GM12878 (cell line): ENCODE data around the gene UBE2L5. TPM values are rescaled to one million over a fixed set of nuclear protein-coding genes. Genes with fewer than 3 reads are reported as not detected.
A peak's percentile ranks its signal among the peaks of the same experiment; 100 is the strongest.

ENCODE experiments used
- ASH2L ChIP-seq: fragments of 300-600, 200-600 bp; sonication (generic); IDR thresholded peaks from 2 replicates; pipeline ENCODE4 v1.6.1; 2017; ENCODE audit warnings: low read depth, mild to moderate bottlenecking, borderline replicate concordance
- BRCA1 ChIP-seq: IDR thresholded peaks from 2 replicates; pipeline ENCODE4 v1.6.1; 2011; ENCODE audit warnings: low read depth, low read length, improper control_type of control experiment
- CHD4 ChIP-seq: fragments of 200-600 bp; sonication (generic); IDR thresholded peaks from 2 replicates; pipeline ENCODE4 v1.6.1; 2016; ENCODE audit warnings: mild to moderate bottlenecking
- EP300 ChIP-seq, 2 experiments: fragments of 150-350 bp in 1 of 2; IDR thresholded peaks; 2 replicates each; pipeline ENCODE4 v1.6.1; 2011 to 2012; ENCODE audit warnings: low read depth in 2 of 2, low read length in 2 of 2, borderline replicate concordance in 1 of 2, improper control_type of control experiment in 1 of 2, inconsistent platforms in 1 of 2; ENCODE audit not compliant: control insufficient read depth in 1 of 2
- EZH2 ChIP-seq: IDR thresholded peaks from 2 replicates; pipeline ENCODE4 v1.6.1; 2012; ENCODE audit warnings: low read depth, mild to moderate bottlenecking, control low read depth, inconsistent platforms, low read length, borderline replicate concordance; ENCODE audit not compliant: control insufficient read depth
- FOXK2 ChIP-seq: fragments of 450-650 bp; IDR thresholded peaks from 2 replicates; pipeline ENCODE4 v1.6.1; 2017; ENCODE audit warnings: mild to moderate bottlenecking, moderate library complexity
- IKZF2 ChIP-seq, 2 experiments: fragments of 450-650 bp; IDR thresholded peaks; 2 replicates each; pipeline ENCODE4 v1.6.1; 2017; ENCODE audit warnings: mild to moderate bottlenecking in 2 of 2, moderate library complexity in 2 of 2
- JUNB ChIP-seq: IDR thresholded peaks from 2 replicates; pipeline ENCODE4 v1.6.1; 2016; ENCODE audit warnings: antibody characterized with exemption, mild to moderate bottlenecking
- MTA2 ChIP-seq: fragments of 450-650 bp; IDR thresholded peaks from 2 replicates; pipeline ENCODE4 v1.6.1; 2016; ENCODE audit warnings: low read depth, mild to moderate bottlenecking, moderate library complexity
- MXI1 ChIP-seq: fragments of 150-350 bp; IDR thresholded peaks from 2 replicates; pipeline ENCODE4 v1.6.1; 2011; ENCODE audit warnings: low read depth, mild to moderate bottlenecking, inconsistent platforms, low read length, improper control_type of control experiment
- NFYA ChIP-seq: IDR thresholded peaks from 2 replicates; pipeline ENCODE4 v1.6.1; 2011; ENCODE audit warnings: low read depth, mild to moderate bottlenecking, low read length, improper control_type of control experiment, borderline replicate concordance
- NKRF ChIP-seq: fragments of 450-650 bp; conservative IDR thresholded peaks from 2 replicates; pipeline ENCODE4 v1.6.1; 2017; ENCODE audit warnings: mild to moderate bottlenecking, moderate library complexity
- PAX8 ChIP-seq: fragments of 450-650 bp; IDR thresholded peaks from 2 replicates; pipeline ENCODE4 v1.6.1; 2017; ENCODE audit warnings: mild to moderate bottlenecking, moderate library complexity
- PKNOX1 ChIP-seq: fragments of 450-650 bp; IDR thresholded peaks from 2 replicates; pipeline ENCODE4 v1.6.1; 2016; ENCODE audit warnings: mild to moderate bottlenecking
- RBBP5 ChIP-seq: fragments of 200-600 bp; sonication (generic); conservative IDR thresholded peaks from 2 replicates; pipeline ENCODE4 v1.6.1; 2016
- RELB ChIP-seq: fragments of 450-650 bp; IDR thresholded peaks from 2 replicates; pipeline ENCODE4 v1.6.1; 2017; ENCODE audit warnings: low read depth, mild to moderate bottlenecking, moderate library complexity
- RFX5 ChIP-seq: IDR thresholded peaks from 2 replicates; pipeline ENCODE4 v1.6.1; 2011; ENCODE audit warnings: low read depth, low read length, improper control_type of control experiment
- SMAD5 ChIP-seq: IDR thresholded peaks from 2 replicates; pipeline ENCODE4 v1.6.1; 2016; ENCODE audit warnings: antibody characterized with exemption, low read depth
- TBL1XR1 ChIP-seq: IDR thresholded peaks from 2 replicates; pipeline ENCODE4 v1.6.1; 2012; ENCODE audit warnings: low read depth, low read length, improper control_type of control experiment
- TCF3 ChIP-seq: IDR thresholded peaks from 2 replicates; pipeline ENCODE4 v1.6.1; 2012; ENCODE audit warnings: low read depth, mild to moderate bottlenecking, low read length, borderline replicate concordance; ENCODE audit not compliant: insufficient read depth
- TCF7 ChIP-seq: IDR thresholded peaks from 2 replicates; pipeline ENCODE4 v1.6.1; 2014; ENCODE audit warnings: antibody characterized with exemption, borderline replicate concordance
- YY1 ChIP-seq: IDR thresholded peaks from 2 replicates; pipeline ENCODE4 v1.6.1; 2011; ENCODE audit warnings: low read depth, mild to moderate bottlenecking, low read length
- ZBTB40 ChIP-seq: fragments of 450-650 bp; IDR thresholded peaks from 2 replicates; pipeline ENCODE4 v1.6.1; 2016; ENCODE audit warnings: mild to moderate bottlenecking, moderate library complexity, borderline replicate concordance
- ZNF24 ChIP-seq: fragments of 450-650 bp; IDR thresholded peaks from 2 replicates; pipeline ENCODE4 v1.6.1; 2017; ENCODE audit warnings: antibody characterized with exemption, mild to moderate bottlenecking
- ZNF622 ChIP-seq: fragments of 450-650 bp; IDR thresholded peaks from 2 replicates; pipeline ENCODE4 v1.6.1; 2017; ENCODE audit warnings: mild to moderate bottlenecking, inconsistent platforms
- polyA plus RNA-seq, 11 experiments: library from polyadenylated mRNA; depleted of rRNA in 4 of 11; unstranded in 6 of 11; stranded (reverse) in 5 of 11; fragments of >200 nt; fragmentation: Nextera tagmentation in 4 of 11; fragmentation: Illumina TruSeq in 1 of 11; extraction: Ambion mirVana in 4 of 11; extraction: Trizol in 1 of 11; gene quantifications; 1 replicate in 1 of 11; 2 replicates in 10 of 11; pipeline versions ENCODE4 v1.2.1 to v1.2.3, GENCODE V29; 2011 to 2016; ENCODE audit warnings: inconsistent platforms in 2 of 11, missing spikeins in 2 of 11, low read depth in 1 of 11
- total RNA-seq, 4 experiments: library from RNA; depleted of rRNA in 3 of 4; stranded (reverse); fragments of >200 nt in 3 of 4; fragmentation: Illumina TruSeq in 1 of 4; extraction: Trizol in 1 of 4; gene quantifications; 2 replicates each; pipeline versions ENCODE4 v1.2.1 to v1.2.3, GENCODE V29; 2013 to 2021

Gene UBE2L5
- total and polyA plus RNA-seq, 10 of the 15 experiments (the other 5 are each of a cell fraction or from before 2014, with no cell fraction given) = 0.03 to 1.1 (median 0.19) TPM; not detected in 2

GRCh38 chr13:30442926-30443325, 20.6 kb downstream of the UBE2L5 start (continued):
- TF ChIP-seq NFYA (no peak), IKZF2 (IDR thresholded peaks at IDR 0.05) (0 out of 4 replicates have a peak, but pooled peaks of 1 of the 2 experiments have one; percentile 16), TBL1XR1 (no peak), ZBTB40 (no peak), JUNB (no peak), EZH2 (no peak), ZNF622 (no peak), ZNF24 (no peak), RELB (0 out of 2 replicates have a peak, but pooled peaks have one; percentile 25), EP300 (IDR thresholded peaks at IDR 0.05; ENCODE audit: borderline replicate concordance in 1 of 2, control insufficient read depth in 1 of 2, low read depth in 2 of 2, low read length in 2 of 2) (peak in 1 of 2 experiments; percentile 3; a peak in 1 of 4 replicates), FOXK2 (no peak), MXI1 (no peak), CHD4 (no peak), MTA2 (no peak), TCF3 (no peak), ASH2L (no peak), NKRF (no peak), RFX5 (no peak), PAX8 (no peak), SMAD5 (no peak), BRCA1 (no peak), YY1 (no peak), RBBP5 (no peak), TCF7 (no peak), PKNOX1 (peak; percentile 87)
